WTC11 (cell line): ENCODE measurements around the gene TRIM10. TPM values are rescaled to one million over a fixed set of nuclear protein-coding genes. Genes with fewer than 3 reads are reported as not detected.

ENCODE experiments used
- ATAC-seq: fragments of 200-7000 bp; cut with Tn5 transposase; 2 replicates; pipeline ENCODE4 v1.10.0; 2021; ENCODE audit warnings: mild to moderate bottlenecking, moderate library complexity
- CTCF ChIA-PET: fragments of 300-600 bp; sonication (Branson Sonifier 250); formaldehyde crosslinking; loops from one replicate; lab custom pipeline; 2021; ENCODE audit warnings: antibody characterized with exemption; lab: Charles Lee
- POLR2A ChIA-PET: fragments of 350-600 bp; sonication (Branson Sonifier 250); formaldehyde crosslinking; loops from one replicate; lab custom pipeline; 2021; ENCODE audit warnings: antibody characterized with exemption; lab: Charles Lee
- DNase-seq: peaks from one replicate; pipeline ENCODE4 v3.0.0; 2021; ENCODE audit warnings: low spot score
- H3K27ac Mint-ChIP-seq: 2 replicates; pipeline ENCODE4 v1.8.0; 2021; ENCODE audit warnings: mixed read lengths
- H3K27me3 Mint-ChIP-seq: 2 replicates; pipeline ENCODE4 v1.8.0; 2021; ENCODE audit warnings: low read depth, mild to moderate bottlenecking, moderate library complexity, mixed read lengths
- H3K36me3 Mint-ChIP-seq: 2 replicates; pipeline ENCODE4 v1.8.0; 2021; ENCODE audit warnings: mixed read lengths
- H3K4me1 Mint-ChIP-seq: 2 replicates; pipeline ENCODE4 v1.8.0; 2022; ENCODE audit warnings: mixed read lengths
- H3K4me3 Mint-ChIP-seq: 2 replicates; pipeline ENCODE4 v1.8.0; 2021; ENCODE audit warnings: mild to moderate bottlenecking, moderate library complexity, mixed read lengths
- H3K9me3 Mint-ChIP-seq: 2 replicates; pipeline ENCODE4 v1.8.0; 2021; ENCODE audit warnings: mixed read lengths
- ARID4B ChIP-seq: sonication (generic); formaldehyde crosslinking; IDR thresholded peaks from 2 replicates; pipeline ENCODE4 v1.8.0; 2023; ENCODE audit warnings: missing genetic modification reagents, mild to moderate bottlenecking, borderline replicate concordance
- ATF6 ChIP-seq: sonication (generic); formaldehyde crosslinking; IDR thresholded peaks from 2 replicates; pipeline ENCODE4 v1.8.1; 2023; ENCODE audit warnings: mild to moderate bottlenecking, missing genetic modification reagents
- CBFB ChIP-seq: sonication (generic); formaldehyde crosslinking; IDR thresholded peaks from 2 replicates; pipeline ENCODE4 v1.8.1; 2022; ENCODE audit warnings: mild to moderate bottlenecking, low read depth, missing genetic modification reagents
- E2F5 ChIP-seq: sonication (generic); formaldehyde crosslinking; IDR thresholded peaks from 2 replicates; pipeline ENCODE4 v1.8.1; 2022; ENCODE audit warnings: mild to moderate bottlenecking, moderate library complexity, missing genetic modification reagents
- ERG ChIP-seq: fragments of 250-450 bp; sonication (Bioruptor Pico); IDR thresholded peaks from 2 replicates; pipeline ENCODE4 v1.8.0; 2021; ENCODE audit warnings: mild to moderate bottlenecking
- FOXK1 ChIP-seq: sonication (generic); formaldehyde crosslinking; IDR thresholded peaks from 2 replicates; pipeline ENCODE4 v1.8.0; 2022; ENCODE audit warnings: mild to moderate bottlenecking, moderate library complexity, missing genetic modification reagents
- GABPB1 ChIP-seq: sonication (generic); formaldehyde crosslinking; IDR thresholded peaks from 2 replicates; pipeline ENCODE4 v1.8.1; 2023; ENCODE audit warnings: mild to moderate bottlenecking, missing genetic modification reagents
- MAX ChIP-seq: sonication (generic); formaldehyde crosslinking; IDR thresholded peaks from 2 replicates; pipeline ENCODE4 v1.8.0; 2022; ENCODE audit warnings: mild to moderate bottlenecking, missing genetic modification reagents
- MLX ChIP-seq: sonication (generic); formaldehyde crosslinking; IDR thresholded peaks from 2 replicates; pipeline ENCODE4 v1.8.1; 2023; ENCODE audit warnings: mild to moderate bottlenecking, missing genetic modification reagents, moderate library complexity
- NFE2L1 ChIP-seq: sonication (generic); formaldehyde crosslinking; IDR thresholded peaks from 2 replicates; pipeline ENCODE4 v1.8.1; 2023; ENCODE audit warnings: missing genetic modification reagents
- RORB ChIP-seq: fragments of 250-450 bp; sonication (Bioruptor Pico); IDR thresholded peaks from 2 replicates; pipeline ENCODE4 v1.9.0; 2021; ENCODE audit warnings: mild to moderate bottlenecking
- SP1 ChIP-seq: sonication (generic); formaldehyde crosslinking; conservative IDR thresholded peaks from 2 replicates; pipeline ENCODE4 v1.8.1; 2022; ENCODE audit warnings: missing genetic modification reagents
- STAT6 ChIP-seq: sonication (generic); formaldehyde crosslinking; conservative IDR thresholded peaks from 2 replicates; pipeline ENCODE4 v1.8.1; 2023; ENCODE audit warnings: mild to moderate bottlenecking, low read depth, missing genetic modification reagents, moderate library complexity
- ZMAT4 ChIP-seq: fragments of 250-450 bp; sonication (Bioruptor Pico); IDR thresholded peaks from 2 replicates; pipeline ENCODE4 v1.9.0; 2021; ENCODE audit warnings: mild to moderate bottlenecking
- ZNF121 ChIP-seq: sonication (generic); formaldehyde crosslinking; IDR thresholded peaks from 2 replicates; pipeline ENCODE4 v1.8.0; 2023; ENCODE audit warnings: missing genetic modification reagents
- ZNF396 ChIP-seq: fragments of 250-450 bp; sonication (Bioruptor Pico); IDR thresholded peaks from 2 replicates; pipeline ENCODE4 v1.8.0; 2021; ENCODE audit warnings: mild to moderate bottlenecking, moderate library complexity, borderline replicate concordance
- total RNA-seq: library from RNA; stranded (reverse); gene quantifications from 3 replicates; pipeline ENCODE4 v1.2.3, GENCODE V29; 2021

TRIM10 gene
- total RNA-seq, 1 experiment from 2014 or later = 0.22 TPM

GRCh38 chr6:30192076-30192475, 31.1 kb upstream of the TRIM10 start:
- TF ChIP-seq MLX (no peak), STAT6 (no peak), MAX (no peak), FOXK1 (CRISPR knock-in tag) (no peak), E2F5 (CRISPR knock-in tag) (no peak), CBFB (CRISPR knock-in tag) (no peak), NFE2L1 (CRISPR knock-in tag) (no peak), SP1 (no peak), ZNF396 (CRISPR knock-in tag) (no peak), RORB (CRISPR knock-in tag) (no peak), GABPB1 (no peak), ERG (CRISPR knock-in tag) (no peak), ATF6 (CRISPR knock-in tag) (no peak), ZNF121 (CRISPR knock-in tag) (no peak), ZMAT4 (no peak), ARID4B (CRISPR knock-in tag) (no peak)
- no peaks in the 10 kb centered on the region for H3K4me1 Mint-ChIP-seq
- no peak overlapping the region for H3K4me3 Mint-ChIP-seq
- no peaks in the 10 kb centered on the region for H3K9me3 Mint-ChIP-seq
- POLR2A ChIA-PET = no interaction called here
- H3K27ac Mint-ChIP-seq = no peak overlapping the region
- ATAC-seq = no peak
- H3K27me3 Mint-ChIP-seq = no peaks in the 10 kb centered on the region
- H3K36me3 Mint-ChIP-seq = peaks cover 46% of the 10 kb centered on the region
- DNase-seq = no peak
- CTCF ChIA-PET = no interaction called here
